ENCODE results near the gene ANKRD61.
A peak's percentile ranks its signal among the peaks of the same experiment; 100 is the strongest.

The ANKRD61 gene

DNA sequence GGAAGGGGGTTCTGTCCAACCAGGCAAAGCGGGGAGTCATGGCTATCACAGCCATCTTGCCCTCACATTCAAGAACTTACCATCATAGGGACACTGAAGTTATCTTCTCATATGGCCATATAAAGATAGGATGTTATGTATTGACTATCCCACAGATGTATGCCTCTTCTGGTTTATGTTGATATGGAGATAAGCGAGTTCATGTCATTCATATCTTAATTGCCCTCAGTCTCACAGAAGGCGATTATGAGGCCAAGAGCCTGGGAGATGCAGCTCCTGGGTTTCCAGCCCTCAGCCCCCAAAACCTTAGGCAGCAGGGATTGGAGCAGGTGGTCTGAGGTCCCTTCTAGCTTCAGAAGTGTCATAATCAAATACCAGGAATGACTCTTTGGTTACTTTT, 8.5 kb upstream of the ANKRD61 start:
- ChIA-PET CTCF (interaction anchor here (1.2 kb wide), 1 partner anchor 46 kb away, joined by 3 read pairs; no protein-coding TSS in a partner anchor), POLR2A (no interaction called here)
- TF ChIP-seq, protein P1, sequence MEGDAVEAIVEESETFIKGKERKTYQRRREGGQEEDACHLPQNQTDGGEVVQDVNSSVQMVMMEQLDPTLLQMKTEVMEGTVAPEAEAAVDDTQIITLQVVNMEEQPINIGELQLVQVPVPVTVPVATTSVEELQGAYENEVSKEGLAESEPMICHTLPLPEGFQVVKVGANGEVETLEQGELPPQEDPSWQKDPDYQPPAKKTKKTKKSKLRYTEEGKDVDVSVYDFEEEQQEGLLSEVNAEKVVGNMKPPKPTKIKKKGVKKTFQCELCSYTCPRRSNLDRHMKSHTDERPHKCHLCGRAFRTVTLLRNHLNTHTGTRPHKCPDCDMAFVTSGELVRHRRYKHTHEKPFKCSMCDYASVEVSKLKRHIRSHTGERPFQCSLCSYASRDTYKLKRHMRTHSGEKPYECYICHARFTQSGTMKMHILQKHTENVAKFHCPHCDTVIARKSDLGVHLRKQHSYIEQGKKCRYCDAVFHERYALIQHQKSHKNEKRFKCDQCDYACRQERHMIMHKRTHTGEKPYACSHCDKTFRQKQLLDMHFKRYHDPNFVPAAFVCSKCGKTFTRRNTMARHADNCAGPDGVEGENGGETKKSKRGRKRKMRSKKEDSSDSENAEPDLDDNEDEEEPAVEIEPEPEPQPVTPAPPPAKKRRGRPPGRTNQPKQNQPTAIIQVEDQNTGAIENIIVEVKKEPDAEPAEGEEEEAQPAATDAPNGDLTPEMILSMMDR (IDR thresholded peaks at IDR 0.05; ENCODE audit: control extremely low read depth, extremely low read depth, low read depth, missing control alignments), result no peak
- no peak for DNase-seq (ENCODE audit: extremely low spot score)

DNA sequence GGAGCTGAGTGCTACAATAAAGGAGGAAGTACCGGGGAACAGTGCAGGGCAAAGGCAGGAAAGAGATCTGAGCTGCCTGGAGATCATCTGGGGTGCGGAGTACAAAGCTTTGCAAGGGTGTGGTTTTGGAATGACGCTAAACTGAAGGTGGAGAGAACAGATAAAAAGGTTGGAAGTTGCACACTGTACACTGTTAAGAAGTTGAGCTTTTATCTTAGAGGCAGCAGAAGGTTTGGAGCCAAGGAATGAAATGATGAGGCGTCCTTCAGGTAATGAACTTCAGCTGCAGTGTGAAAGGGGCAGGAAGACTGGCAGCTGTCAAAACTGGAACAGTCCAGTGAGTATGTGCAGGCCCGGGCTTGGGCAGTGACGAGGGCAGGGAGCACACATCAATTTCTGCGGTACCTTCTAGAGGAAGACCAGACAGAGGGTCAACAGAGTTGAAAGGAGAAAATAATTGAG, 7.2 kb upstream of the ANKRD61 start:
- CTCF ChIA-PET, result interaction anchor here (1.1 to 2.2 kb wide), 5 partner anchors 9 to 44 kb away, joined by 3 to 10 read pairs (median 4); partner anchors contain the start of genes AIMP2 and PMS2
- POLR2A ChIA-PET, result no interaction called here
- TF ChIP-seq, protein P1 (IDR thresholded peaks at IDR 0.05; ENCODE audit: control extremely low read depth, extremely low read depth, low read depth, missing control alignments), result no peak
- DNase-seq (ENCODE audit: extremely low spot score), result no peak

DNA sequence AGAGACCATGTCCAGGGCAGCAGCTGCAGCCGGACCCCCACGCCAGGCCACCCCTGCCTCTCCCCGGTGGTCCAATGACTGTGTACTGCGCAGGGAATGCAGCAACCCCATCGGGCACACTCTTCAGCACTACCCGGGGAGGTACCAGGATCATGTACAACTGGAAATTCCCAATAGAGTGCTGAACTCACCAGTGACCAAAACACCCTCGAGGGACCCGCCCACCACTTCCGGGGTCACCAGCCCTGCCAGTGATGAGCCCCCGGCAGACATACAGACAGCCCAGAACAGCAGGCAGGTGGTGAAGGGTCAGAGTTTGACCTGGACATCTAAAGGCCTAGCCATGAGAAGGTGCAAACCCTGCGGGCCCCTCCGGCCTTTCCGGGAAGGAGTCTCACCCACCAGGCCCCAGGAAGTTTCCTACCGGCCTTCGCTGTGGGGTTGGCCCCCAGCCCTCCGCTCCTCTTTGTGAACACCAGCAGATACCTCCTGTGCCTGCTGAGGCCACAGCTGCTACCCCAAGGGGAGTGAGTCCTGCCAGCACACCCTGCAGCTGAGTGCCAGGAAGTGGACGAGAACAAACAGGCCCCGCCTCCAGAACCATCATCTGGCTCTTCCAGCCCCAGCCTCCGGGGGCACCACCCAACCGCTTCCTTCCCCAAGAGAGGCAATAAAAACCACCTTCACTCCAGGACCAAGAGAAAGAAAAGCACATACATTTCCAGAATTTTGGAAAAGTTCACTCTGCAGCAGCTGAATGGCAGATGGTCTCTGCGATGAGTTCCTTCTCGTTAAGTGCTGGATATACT, 5.0 kb upstream of the ANKRD61 start:
- ChIA-PET CTCF (interaction anchor here (0.8 to 2.8 kb wide), 9 partner anchors 11 to 359 kb away, joined by 3 to 10 read pairs (median 5); partner anchors contain the start of genes AIMP2 and PMS2), POLR2A (no interaction called here)
- TF ChIP-seq, protein P1 (IDR thresholded peaks at IDR 0.05; ENCODE audit: control extremely low read depth, extremely low read depth, low read depth, missing control alignments), result peak; percentile 35
- DNase-seq (ENCODE audit: extremely low spot score), result peak; percentile 70

DNA sequence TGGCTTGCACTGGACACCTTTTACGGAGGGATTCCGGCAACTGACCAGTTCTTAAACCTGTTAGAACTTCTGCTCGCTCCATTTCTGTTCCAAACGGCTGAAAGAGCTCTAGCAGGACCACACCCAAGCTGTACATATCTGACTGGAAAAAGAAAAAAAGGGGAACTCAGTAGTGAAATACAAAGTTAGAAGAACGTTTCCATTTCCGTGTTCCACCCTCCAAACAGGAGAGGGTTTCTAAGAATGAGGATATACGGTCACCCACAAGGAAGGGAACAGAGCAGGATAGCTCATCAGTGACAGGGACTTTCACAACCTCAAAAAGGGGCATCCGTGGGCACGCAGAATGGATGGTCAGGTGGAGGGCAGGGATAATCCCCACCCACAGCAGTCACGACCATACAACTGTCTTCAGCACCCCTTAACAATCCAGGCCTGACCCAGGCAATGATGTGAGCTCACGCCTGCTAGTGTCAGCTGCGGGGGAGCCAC, 4.3 kb upstream of the ANKRD61 start:
- ChIA-PET POLR2A (interaction anchor here (0.7 kb wide), 1 partner anchor 18 kb away, joined by 3 read pairs; the partner anchor contains the start of genes AIMP2 and PMS2), CTCF (interaction anchor here (0.8 to 2.8 kb wide), 8 partner anchors 11 to 358 kb away, joined by 3 to 10 read pairs (median 4); no protein-coding TSS in a partner anchor)
- peak; percentile 47 for DNase-seq (ENCODE audit: extremely low spot score)
- TF ChIP-seq, protein P1 (IDR thresholded peaks at IDR 0.05; ENCODE audit: control extremely low read depth, extremely low read depth, low read depth, missing control alignments), result no peak

DNA sequence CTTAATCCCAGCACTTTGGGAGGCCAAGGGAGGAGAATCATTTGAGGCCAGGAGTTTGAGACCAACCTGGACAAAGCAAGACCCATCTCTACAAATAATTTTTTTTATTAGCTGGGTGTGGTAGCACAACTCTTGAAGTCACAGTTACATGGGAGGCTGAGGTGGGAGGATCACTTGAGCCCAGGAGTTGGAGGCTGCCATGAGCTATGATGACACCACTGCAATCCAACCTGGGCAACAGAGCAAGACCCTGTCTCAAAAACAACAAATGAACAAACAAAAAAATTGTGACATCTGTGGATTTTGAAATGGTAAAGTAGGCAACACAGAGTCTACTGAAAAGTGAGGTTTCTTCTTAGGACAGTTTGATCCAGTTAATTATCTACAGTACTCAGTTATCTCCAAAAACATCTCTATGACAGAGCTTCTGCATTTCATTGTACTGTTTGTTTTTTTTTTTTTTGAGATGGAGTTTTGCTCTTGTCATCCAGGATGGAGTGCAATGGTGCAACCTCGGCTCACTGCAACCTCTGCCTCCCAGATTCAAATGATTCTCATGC, 3.3 kb upstream of the ANKRD61 start:
- ChIA-PET CTCF (interaction anchor here (1.1 to 2.7 kb wide), 5 partner anchors 14 to 79 kb away, joined by 3 to 8 read pairs (median 5); no protein-coding TSS in a partner anchor), POLR2A (no interaction called here)
- DNase-seq (ENCODE audit: extremely low spot score), result no peak
- TF ChIP-seq, protein P1 (IDR thresholded peaks at IDR 0.05; ENCODE audit: control extremely low read depth, extremely low read depth, low read depth, missing control alignments), result no peak

DNA sequence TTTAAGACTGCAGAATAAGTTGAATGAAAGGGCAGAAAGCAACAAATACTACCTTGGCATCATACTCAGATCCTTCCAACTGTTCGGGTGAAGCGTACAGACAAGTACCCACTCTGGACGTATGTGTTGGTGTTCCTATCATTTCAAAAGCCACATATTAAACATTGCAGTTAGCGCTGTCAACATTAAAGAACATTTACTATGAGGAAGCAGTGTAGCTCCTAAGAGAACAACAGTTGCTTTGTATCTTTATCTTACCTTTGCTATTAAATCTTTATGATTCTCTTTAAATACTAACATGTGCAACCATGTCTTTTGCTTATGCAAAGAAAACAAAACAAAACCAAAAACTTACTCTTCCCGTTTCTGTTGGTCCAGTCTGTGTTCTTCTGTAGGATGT, 2.6 kb upstream of the ANKRD61 start:
- ChIA-PET POLR2A (interaction anchor here (0.6 kb wide), 1 partner anchor 8 kb away, joined by 3 read pairs; no protein-coding TSS in a partner anchor), CTCF (interaction anchor here (2.2 kb wide), 1 partner anchor 13 kb away, joined by 8 read pairs; no protein-coding TSS in a partner anchor)
- TF ChIP-seq, protein P1 (IDR thresholded peaks at IDR 0.05; ENCODE audit: control extremely low read depth, extremely low read depth, low read depth, missing control alignments), result no peak
- DNase-seq (ENCODE audit: extremely low spot score), result no peak

Data from GM10248 (cell line).